Heart left ventricle (tissue), 13 donors: ENCODE data around the gene CA4.
"Not testable (repeated sequence)": the region's sequence is repeated elsewhere in the genome, so short reads cannot be mapped to it uniquely, and the experiment has no call there.

Experiments used
- POLR2A ChIP-seq, 2 donors: fragments of 450-650 bp; IDR thresholded peaks; one replicate each; pipeline ENCODE4 v1.6.1; 2017; ENCODE audit warnings: antibody characterized with exemption in 2 of 2, mild to moderate bottlenecking in 2 of 2, moderate library complexity in 2 of 2
- TF ChIP-seq, protein P1 (sequence below), 12 donors: fragments of 200-600 bp; sonication (generic) in 4 of 12; IDR thresholded peaks; one replicate each; pipeline versions ENCODE4 v1.5.0 to v1.8.0; 2018 to 2022; ENCODE audit warnings: antibody characterized with exemption in 12 of 12, mild to moderate bottlenecking in 5 of 12
- donor health status: ischemic (EF 13 %, LVEDD 7.1; RV severe dilation, severe dysfunction).
- donor health status: DM: no; HTN: yes; CAD: no.
- donor health status: DM: no; HTN: no; CAD: no.
- donor health status: ischemic (EF 25% LVEDD 6.9; RV normal size, moderate dysfunction).
- donor health status: ischemic (EF 25% LVEDD 5.7; RV mildly dilated, moderate dysfunction).
- donor health status: ischemic (EF 35%, LVEDD 5.7; RV mildly dilated, moderate dysfunction).
- donor health status: nonischemic (EF 11% LVEDD 7.7; RV severe dilation, severe dysfunction).
- donor health status: DM: yes; HTN: yes; CAD: no.
- donor health status: PGD.
- donor health status: ischemic (EF 29% LVEDD 5.4; RV normal size, mild dysfunction).
- donor health status: nonischemic (EF 23%, LVEDD 6.1; RV moderate dilation, normal function).

DNA sequence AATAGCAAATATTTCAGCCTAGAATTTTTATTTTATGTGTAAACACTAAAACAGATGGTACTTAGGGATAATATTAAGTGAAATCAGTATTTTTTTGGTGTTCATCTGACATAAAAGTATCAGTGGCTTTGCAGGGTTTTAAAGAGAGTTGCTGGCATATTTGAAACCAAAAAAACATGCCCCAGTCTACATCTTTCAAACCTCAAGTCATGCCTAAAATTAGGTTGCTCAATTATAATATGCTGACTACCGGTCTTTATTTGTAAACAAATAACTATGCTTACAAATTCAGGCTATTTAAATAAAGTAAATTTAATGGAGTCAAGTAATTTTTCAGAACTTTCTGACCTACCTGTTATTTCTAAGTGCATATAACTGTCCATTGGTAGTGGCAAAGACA, 58.5 kb downstream of the CA4 start:
- TF ChIP-seq, protein P1, sequence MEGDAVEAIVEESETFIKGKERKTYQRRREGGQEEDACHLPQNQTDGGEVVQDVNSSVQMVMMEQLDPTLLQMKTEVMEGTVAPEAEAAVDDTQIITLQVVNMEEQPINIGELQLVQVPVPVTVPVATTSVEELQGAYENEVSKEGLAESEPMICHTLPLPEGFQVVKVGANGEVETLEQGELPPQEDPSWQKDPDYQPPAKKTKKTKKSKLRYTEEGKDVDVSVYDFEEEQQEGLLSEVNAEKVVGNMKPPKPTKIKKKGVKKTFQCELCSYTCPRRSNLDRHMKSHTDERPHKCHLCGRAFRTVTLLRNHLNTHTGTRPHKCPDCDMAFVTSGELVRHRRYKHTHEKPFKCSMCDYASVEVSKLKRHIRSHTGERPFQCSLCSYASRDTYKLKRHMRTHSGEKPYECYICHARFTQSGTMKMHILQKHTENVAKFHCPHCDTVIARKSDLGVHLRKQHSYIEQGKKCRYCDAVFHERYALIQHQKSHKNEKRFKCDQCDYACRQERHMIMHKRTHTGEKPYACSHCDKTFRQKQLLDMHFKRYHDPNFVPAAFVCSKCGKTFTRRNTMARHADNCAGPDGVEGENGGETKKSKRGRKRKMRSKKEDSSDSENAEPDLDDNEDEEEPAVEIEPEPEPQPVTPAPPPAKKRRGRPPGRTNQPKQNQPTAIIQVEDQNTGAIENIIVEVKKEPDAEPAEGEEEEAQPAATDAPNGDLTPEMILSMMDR (IDR thresholded peaks at IDR 0.05), result not testable (repeated sequence)
- TF ChIP-seq POLR2A (IDR thresholded peaks at IDR 0.05), result not testable (repeated sequence)
